Activated CD4-positive, alpha-beta T cell treated with anti-CD3 and anti-CD28 coated beads, Interleukin-2, amount 10 ng/mL, durations not matched to agents 24 days and 14 days (primary cell): ENCODE results near the gene PKD1. TPM values are rescaled to one million over a fixed set of nuclear protein-coding genes. Genes with fewer than 3 reads are reported as not detected.
"Not testable (repeated sequence)": the region's sequence is repeated elsewhere in the genome, so short reads cannot be mapped to it uniquely, and the experiment has no call there.

Experiments used
- DNase-seq: peaks from one replicate; pipeline ENCODE4 v3.0.0; 2022
- H3K27ac Mint-ChIP-seq: one replicate; pipeline ENCODE4 v1.8.0; 2022; ENCODE audit warnings: mild to moderate bottlenecking, mixed read lengths
- H3K27me3 Mint-ChIP-seq: one replicate; pipeline ENCODE4 v1.8.0; 2022; ENCODE audit warnings: mixed read lengths
- H3K36me3 Mint-ChIP-seq: one replicate; pipeline ENCODE4 v1.8.0; 2022; ENCODE audit warnings: low read depth, mild to moderate bottlenecking, mixed read lengths
- H3K4me1 Mint-ChIP-seq: one replicate; pipeline ENCODE4 v1.8.0; 2021; ENCODE audit warnings: mixed read lengths
- H3K4me3 Mint-ChIP-seq: one replicate; pipeline ENCODE4 v1.8.0; 2022; ENCODE audit warnings: mild to moderate bottlenecking, moderate library complexity, mixed read lengths
- H3K9me3 Mint-ChIP-seq: one replicate; pipeline ENCODE4 v1.8.0; 2021; ENCODE audit warnings: mixed read lengths
- intact Hi-C: fragments of 100-400 bp; cut with micrococcal nuclease; formaldehyde crosslinking; loops from one replicate; pipeline ENCODE4 v1.15.1; 2023
- total RNA-seq: library from RNA; stranded (reverse); gene quantifications from 2 replicates; pipeline ENCODE4 v1.2.3, GENCODE V29; 2022

The PKD1 gene
- 91.4 and 93.3 TPM in 2 replicates for total RNA-seq

GRCh38 chr16:2135770-2136490 is at the start of gene PKD1:
Gene PKD1, minus strand, starts transcription at chr16:2135898. Its CDS starts 209 bp downstream, at chr16:2135689.
- intact Hi-C loops: not testable (repeated sequence)

GRCh38 chr16:2184962-2185361 is 49.3 kb upstream of the PKD1 start:
- Mint-ChIP-seq H3K4me1 (no peaks in the 10 kb centered on the region), H3K4me3 (no peak overlapping the region), H3K27me3 (no peaks in the 10 kb centered on the region), H3K36me3 (no peaks in the 10 kb centered on the region), H3K27ac (no peak overlapping the region), H3K9me3 (no peaks in the 10 kb centered on the region)
- intact Hi-C loops: no loop called here
- no peak for DNase-seq

More at GRCh38 chr16:2135770-2136490, at the start of gene PKD1:
- H3K27me3 Mint-ChIP-seq, H3K4me1 Mint-ChIP-seq, H3K9me3 Mint-ChIP-seq, H3K36me3 Mint-ChIP-seq: not testable (repeated sequence)
- peak within 1 kb of the TSS; percentile 95 for H3K27ac Mint-ChIP-seq
- peak; percentile 100 for DNase-seq
- peak within 1 kb of the TSS; percentile 97 for H3K4me3 Mint-ChIP-seq

GRCh38 chr16:2184346-2184745 is 48.6 kb upstream of the PKD1 start:
- intact Hi-C loops: no loop called here

GRCh38 chr16:2183671-2184070 is 48.0 kb upstream of the PKD1 start:
- Mint-ChIP-seq H3K27me3 (no peaks in the 10 kb centered on the region), H3K4me3 (no peak overlapping the region), H3K36me3 (no peaks in the 10 kb centered on the region), H3K9me3 (no peaks in the 10 kb centered on the region), H3K27ac (no peak overlapping the region), H3K4me1 (no peaks in the 10 kb centered on the region)
- intact Hi-C loops: no loop called here
- no peak for DNase-seq

More at GRCh38 chr16:2184346-2184745, 48.6 kb upstream of the PKD1 start:
- Mint-ChIP-seq H3K36me3 (no peaks in the 10 kb centered on the region), H3K4me1 (no peaks in the 10 kb centered on the region), H3K9me3 (no peaks in the 10 kb centered on the region), H3K4me3 (no peak overlapping the region), H3K27me3 (no peaks in the 10 kb centered on the region), H3K27ac (no peak overlapping the region)
- DNase-seq: no peak

- intact Hi-C loops: no loop called here
- no peaks in the 10 kb centered on the region for H3K36me3 Mint-ChIP-seq
- no peak for DNase-seq
- no peaks in the 10 kb centered on the region for H3K9me3 Mint-ChIP-seq
- no peak overlapping the region for H3K27ac Mint-ChIP-seq
- H3K4me1 Mint-ChIP-seq: no peaks in the 10 kb centered on the region
- no peaks in the 10 kb centered on the region for H3K27me3 Mint-ChIP-seq
- no peak overlapping the region for H3K4me3 Mint-ChIP-seq
Measured at GRCh38 chr16:2181952-2182351, 46.3 kb upstream of the PKD1 start.

GRCh38 chr16:2180962-2181923 is 45.5 kb upstream of the PKD1 start:
- no peak for DNase-seq
- Mint-ChIP-seq H3K4me1 (no peaks in the 10 kb centered on the region), H3K4me3 (no peak overlapping the region), H3K27ac (no peak overlapping the region), H3K27me3 (no peaks in the 10 kb centered on the region), H3K9me3 (no peaks in the 10 kb centered on the region), H3K36me3 (peaks cover under 1% of the 10 kb centered on the region)
- intact Hi-C loops: no loop called here

- no peak overlapping the region for H3K4me3 Mint-ChIP-seq
Measured at GRCh38 chr16:2180461-2180860, 44.8 kb upstream of the PKD1 start.

GRCh38 chr16:2179576-2179975 is 43.9 kb upstream of the PKD1 start:
- H3K9me3 Mint-ChIP-seq: no peaks in the 10 kb centered on the region
- intact Hi-C loops: no loop called here
- no peaks in the 10 kb centered on the region for H3K4me1 Mint-ChIP-seq
- peaks cover 4% of the 10 kb centered on the region for H3K36me3 Mint-ChIP-seq
- H3K4me3 Mint-ChIP-seq: no peak overlapping the region
- H3K27ac Mint-ChIP-seq: no peak overlapping the region
- H3K27me3 Mint-ChIP-seq: no peaks in the 10 kb centered on the region
- no peak for DNase-seq

More at GRCh38 chr16:2180461-2180860, 44.8 kb upstream of the PKD1 start:
- peaks cover 2% of the 10 kb centered on the region for H3K36me3 Mint-ChIP-seq
- no peak for DNase-seq
- no peaks in the 10 kb centered on the region for H3K9me3 Mint-ChIP-seq
- H3K4me1 Mint-ChIP-seq: no peaks in the 10 kb centered on the region
- no peaks in the 10 kb centered on the region for H3K27me3 Mint-ChIP-seq
- intact Hi-C loops: no loop called here
- H3K27ac Mint-ChIP-seq: no peak overlapping the region

GRCh38 chr16:2179107-2179501 is 43.4 kb upstream of the PKD1 start:
- no peaks in the 10 kb centered on the region for H3K27me3 Mint-ChIP-seq
- H3K27ac Mint-ChIP-seq: no peak overlapping the region
- H3K9me3 Mint-ChIP-seq: no peaks in the 10 kb centered on the region
- no peak for DNase-seq
- no peaks in the 10 kb centered on the region for H3K4me1 Mint-ChIP-seq
- intact Hi-C loops: no loop called here
- no peak overlapping the region for H3K4me3 Mint-ChIP-seq
- H3K36me3 Mint-ChIP-seq: peaks cover 9% of the 10 kb centered on the region

GRCh38 chr16:2178321-2179106 is 42.8 kb upstream of the PKD1 start:
- peaks cover 12% of the 10 kb centered on the region for H3K36me3 Mint-ChIP-seq
- H3K4me1 Mint-ChIP-seq: no peaks in the 10 kb centered on the region
- H3K27ac Mint-ChIP-seq: no peak overlapping the region
- H3K9me3 Mint-ChIP-seq: no peaks in the 10 kb centered on the region
- no peak overlapping the region for H3K4me3 Mint-ChIP-seq
- intact Hi-C loops: no loop called here
- peak; percentile 76 for DNase-seq
- no peaks in the 10 kb centered on the region for H3K27me3 Mint-ChIP-seq

- no peak overlapping the region for H3K4me3 Mint-ChIP-seq
- H3K27me3 Mint-ChIP-seq: no peaks in the 10 kb centered on the region
- intact Hi-C loops: no loop called here
- DNase-seq: no peak
- H3K9me3 Mint-ChIP-seq: no peaks in the 10 kb centered on the region
- no peak overlapping the region for H3K27ac Mint-ChIP-seq
- H3K36me3 Mint-ChIP-seq: peaks cover 15% of the 10 kb centered on the region
- no peaks in the 10 kb centered on the region for H3K4me1 Mint-ChIP-seq
Measured at GRCh38 chr16:2177561-2177960, 41.9 kb upstream of the PKD1 start.

- intact Hi-C loops: no loop called here
- Mint-ChIP-seq H3K9me3 (no peaks in the 10 kb centered on the region), H3K27ac (no peak overlapping the region), H3K4me1 (no peaks in the 10 kb centered on the region), H3K36me3 (peaks cover 15% of the 10 kb centered on the region), H3K4me3 (no peak overlapping the region), H3K27me3 (no peaks in the 10 kb centered on the region)
- no peak for DNase-seq
Measured at GRCh38 chr16:2177101-2177500, 41.4 kb upstream of the PKD1 start.

- H3K4me3 Mint-ChIP-seq: no peak overlapping the region
- no peaks in the 10 kb centered on the region for H3K4me1 Mint-ChIP-seq
- DNase-seq: no peak
- H3K9me3 Mint-ChIP-seq: no peaks in the 10 kb centered on the region
- no peak overlapping the region for H3K27ac Mint-ChIP-seq
- intact Hi-C loops: no loop called here
- H3K36me3 Mint-ChIP-seq: peaks cover 18% of the 10 kb centered on the region
- H3K27me3 Mint-ChIP-seq: no peaks in the 10 kb centered on the region
Measured at GRCh38 chr16:2176047-2176446, 40.3 kb upstream of the PKD1 start.
